ENCODE data around the gene ABCA13.

DNA sequence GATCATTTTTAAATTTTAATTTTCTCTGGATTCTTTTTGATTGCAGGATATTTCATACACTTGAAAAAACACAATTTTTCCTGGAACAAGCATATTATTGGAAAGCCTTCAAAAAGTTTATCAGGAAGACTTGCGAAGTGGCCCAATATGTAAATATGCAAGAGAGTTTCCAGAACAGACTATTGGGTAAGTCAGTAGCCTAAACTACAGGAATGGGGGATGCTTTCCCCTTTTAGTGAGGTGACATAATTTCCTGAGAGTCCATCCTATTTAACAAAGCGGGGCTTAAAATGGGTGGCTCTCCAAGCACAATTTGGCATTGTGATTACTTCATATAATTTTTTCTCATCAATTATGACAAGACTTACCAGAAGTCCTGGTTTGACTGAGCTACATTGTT is 77.9 kb downstream of the ABCA13 start:
- TF ChIP-seq, protein P1, sequence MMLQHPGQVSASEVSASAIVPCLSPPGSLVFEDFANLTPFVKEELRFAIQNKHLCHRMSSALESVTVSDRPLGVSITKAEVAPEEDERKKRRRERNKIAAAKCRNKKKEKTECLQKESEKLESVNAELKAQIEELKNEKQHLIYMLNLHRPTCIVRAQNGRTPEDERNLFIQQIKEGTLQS (IDR thresholded peaks at IDR 0.05): no peak
- no peak for TF ChIP-seq EGR1 (IDR thresholded peaks at IDR 0.05; ENCODE audit: low read depth)
- no peak for TF ChIP-seq CTCF (IDR thresholded peaks at IDR 0.05 in 2 of 3, conservative IDR thresholded peaks at IDR 0.05 in 1 of 3; ENCODE audit: borderline replicate concordance in 1 of 3, insufficient read depth in 1 of 3, low read depth in 2 of 3, low read length in 2 of 3)
- TF ChIP-seq YY1 (IDR thresholded peaks at IDR 0.05; ENCODE audit: extremely low read depth, insufficient replicate concordance, low read depth, low read length): no peak
- no peak for TF ChIP-seq RAD21 (IDR thresholded peaks at IDR 0.05; ENCODE audit: low read depth)
- no peak for TF ChIP-seq TCF7L2 (IDR thresholded peaks at IDR 0.05; ENCODE audit: borderline replicate concordance, extremely low read depth, insufficient read depth, insufficient read length)
- no peak for TF ChIP-seq REST (IDR thresholded peaks at IDR 0.05; ENCODE audit: low read depth)
- no peak for TF ChIP-seq POLR2A (IDR thresholded peaks at IDR 0.05; ENCODE audit: borderline replicate concordance, extremely low read depth, insufficient read depth, insufficient read length)
- TF ChIP-seq ZFX (IDR thresholded peaks at IDR 0.05): no peak
- TF ChIP-seq POLR2AphosphoS5 (IDR thresholded peaks at IDR 0.05; ENCODE audit: low read depth, low read length): no peak
- TF ChIP-seq MAX (IDR thresholded peaks at IDR 0.05): no peak
- no peak for TF ChIP-seq ZBTB33 (IDR thresholded peaks at IDR 0.05; ENCODE audit: extremely low read depth, insufficient replicate concordance, low read length)
